Subcutaneous adipose tissue (tissue), 4 donors: ENCODE data around the gene TAF1A. TPM values are rescaled to one million over a fixed set of nuclear protein-coding genes. Genes with fewer than 3 reads are reported as not detected.

Source experiments
- CTCF ChIP-seq: fragments of 450-650 bp; IDR thresholded peaks from one replicate; pipeline ENCODE4 v1.5.1; 2016; ENCODE audit warnings: low read depth, mild to moderate bottlenecking, control low read depth, antibody characterized with exemption, moderate library complexity
- total RNA-seq, 4 donors: library from RNA; depleted of rRNA; stranded (reverse); fragments of >200 nt; gene quantifications; one replicate each; pipeline ENCODE4 v1.1.0, GENCODE V29; 2016

TAF1A gene
- total RNA-seq, 4 donors from 2014 or later = 5.1 to 8.9 (median 7.3) TPM

GRCh38 chr1:222624214-222624613, 34.5 kb upstream of the TAF1A start:
- no peak for TF ChIP-seq CTCF

GRCh38 chr1:222623458-222623857, 33.7 kb upstream of the TAF1A start:
- no peak for TF ChIP-seq CTCF

GRCh38 chr1:222622765-222623164, 33.0 kb upstream of the TAF1A start:
- no peak for TF ChIP-seq CTCF

DNA sequence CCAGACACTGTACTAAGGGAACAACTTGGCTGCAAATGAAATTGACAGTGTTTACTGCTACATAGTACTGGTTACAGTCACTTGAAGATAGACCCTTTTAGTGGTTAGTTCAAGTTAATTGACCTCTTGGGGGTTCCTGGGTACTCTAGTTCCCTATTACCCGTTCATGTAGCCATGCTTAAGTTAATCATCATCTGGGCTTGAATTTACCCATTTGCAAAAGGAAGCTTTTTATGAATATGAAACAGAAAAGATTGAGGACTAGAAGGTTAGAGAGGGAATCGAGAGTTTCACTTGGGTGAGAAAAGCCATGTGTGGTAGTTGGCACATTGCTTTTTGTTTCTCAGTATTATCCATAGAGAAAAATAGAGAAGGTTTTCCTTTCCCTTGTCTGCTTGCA, 30.8 kb upstream of the TAF1A start:
- TF ChIP-seq CTCF = no peak

GRCh38 chr1:222618880-222619596, 29.3 kb upstream of the TAF1A start:
- TF ChIP-seq CTCF = no peak

- no peak for TF ChIP-seq CTCF
Observed at GRCh38 chr1:222618001-222618879, 28.5 kb upstream of the TAF1A start, which contains the start of gene MIA3. TSS of gene MIA3 (plus strand) at chr1:222618097. CDS start at chr1:222618111, 14 bp downstream.

DNA sequence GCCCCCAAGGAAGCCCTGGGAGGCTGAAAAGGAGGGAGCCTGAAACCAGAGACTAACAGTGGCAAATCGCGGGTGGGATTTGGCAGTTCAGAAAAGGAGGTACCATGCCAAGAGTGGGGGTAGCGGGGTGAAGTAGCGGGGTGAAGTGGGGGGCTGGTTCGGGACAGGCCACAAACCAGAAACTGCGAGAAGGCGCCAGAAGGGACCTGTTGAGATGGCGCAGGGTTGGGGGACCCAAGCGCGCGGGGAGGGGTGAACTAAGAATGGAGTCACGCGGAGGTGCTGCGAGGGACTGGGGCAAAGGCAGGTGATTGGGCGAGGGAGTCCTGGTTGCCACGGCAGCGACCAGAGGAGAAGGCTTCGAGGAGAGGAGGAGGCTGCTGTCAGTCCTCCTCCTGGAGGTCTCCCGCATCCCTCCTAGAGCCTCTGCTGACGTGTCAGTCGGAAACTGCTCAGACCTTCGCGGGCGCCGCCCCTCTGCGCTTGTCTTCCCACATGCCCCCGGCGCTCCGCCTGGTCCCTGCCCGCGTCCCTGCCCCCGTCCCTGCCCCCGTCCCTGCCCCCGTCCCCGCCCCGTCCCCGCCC, 27.7 kb upstream of the TAF1A start:
- no peak for TF ChIP-seq CTCF
